ENCODE results near the gene TTC12.

The TTC12 gene

GRCh38 chr11:113404859-113405430 lies 90.6 kb downstream of the TTC12 start:
- TF ChIP-seq CTCF (IDR thresholded peaks at IDR 0.05; ENCODE audit: low read depth, low read length) = no peak
- no peak overlapping the region for H3K4me3 ChIP-seq (ENCODE audit: low read depth, low read length)

GRCh38 chr11:113405724-113406478 lies 91.5 kb downstream of the TTC12 start:
- no peak for TF ChIP-seq CTCF (IDR thresholded peaks at IDR 0.05; ENCODE audit: low read depth, low read length)
- no peak overlapping the region for H3K4me3 ChIP-seq (ENCODE audit: low read depth, low read length)

GRCh38 chr11:113407163-113407562 lies 92.8 kb downstream of the TTC12 start:
- no peak overlapping the region for H3K4me3 ChIP-seq (ENCODE audit: low read depth, low read length)
- no peak for TF ChIP-seq CTCF (IDR thresholded peaks at IDR 0.05; ENCODE audit: low read depth, low read length)

- TF ChIP-seq CTCF (IDR thresholded peaks at IDR 0.05; ENCODE audit: low read depth, low read length) = no peak
- H3K4me3 ChIP-seq (ENCODE audit: low read depth, low read length) = no peak overlapping the region
Observed at GRCh38 chr11:113408206-113408605, 93.8 kb downstream of the TTC12 start.

GRCh38 chr11:113408887-113409286 lies 94.5 kb downstream of the TTC12 start:
- no peak for TF ChIP-seq CTCF (IDR thresholded peaks at IDR 0.05; ENCODE audit: low read depth, low read length)
- H3K4me3 ChIP-seq (ENCODE audit: low read depth, low read length) = no peak overlapping the region

- TF ChIP-seq CTCF (IDR thresholded peaks at IDR 0.05; ENCODE audit: low read depth, low read length) = no peak
- no peak overlapping the region for H3K4me3 ChIP-seq (ENCODE audit: low read depth, low read length)
Observed at GRCh38 chr11:113409526-113409925, 95.1 kb downstream of the TTC12 start.

- TF ChIP-seq CTCF (IDR thresholded peaks at IDR 0.05; ENCODE audit: low read depth, low read length) = no peak
Observed at GRCh38 chr11:113410414-113411135, 96.2 kb downstream of the TTC12 start.

More at GRCh38 chr11:113410414-113411135, 96.2 kb downstream of the TTC12 start:
- no peak overlapping the region for H3K4me3 ChIP-seq (ENCODE audit: low read depth, low read length)
